Inferior parietal cortex (tissue), 1 donor: Measurements from ENCODE around the gene TMEM53.
"Not testable (repeated sequence)": the region's sequence is repeated elsewhere in the genome, so short reads cannot be mapped to it uniquely, and the experiment has no call there.

ENCODE experiments used
- DNase-seq: peaks from one replicate; pipeline ENCODE4 v3.0.0-alpha.2; 2016; ENCODE audit errors: extremely low spot score

The TMEM53 gene

GRCh38 chr1:44674113-44675000 is at the start of gene TMEM53, which contains the start of gene ARMH1:
Gene TMEM53, minus strand, starts transcription at chr1:44674481. Its CDS starts 90 bp downstream, at chr1:44674391.
Gene ARMH1, plus strand, starts transcription at chr1:44674714. Its CDS starts 14,984 bp downstream, at chr1:44689698.
- DNase-seq = peak; percentile 97

GRCh38 chr1:44723496-44724295 is 49.4 kb upstream of the TMEM53 start:
- DNase-seq = no peak

- no peak for DNase-seq
These were observed 48.8 kb upstream of the TMEM53 start for GRCh38 chr1:44723064-44723463.

GRCh38 chr1:44721485-44722361 is 47.4 kb upstream of the TMEM53 start:
- peak; percentile 65 for DNase-seq

- no peak for DNase-seq
These were observed 46.0 kb upstream of the TMEM53 start for GRCh38 chr1:44720281-44720680.

- DNase-seq = no peak
These were observed 45.0 kb upstream of the TMEM53 start for GRCh38 chr1:44719318-44719717.

GRCh38 chr1:44718091-44718490 is 43.8 kb upstream of the TMEM53 start:
- no peak for DNase-seq

GRCh38 chr1:44717653-44718052 is 43.4 kb upstream of the TMEM53 start:
- DNase-seq = peak; percentile 29

GRCh38 chr1:44717156-44717555 is 42.9 kb upstream of the TMEM53 start:
- no peak for DNase-seq

GRCh38 chr1:44714944-44715571 is 40.8 kb upstream of the TMEM53 start:
- DNase-seq = peak; percentile 88

GRCh38 chr1:44714532-44714931 is 40.3 kb upstream of the TMEM53 start:
- DNase-seq = no peak

- DNase-seq = no peak
These were observed 39.1 kb upstream of the TMEM53 start for GRCh38 chr1:44713321-44713781.

- peak; percentile 61 for DNase-seq
These were observed 33.9 kb upstream of the TMEM53 start for GRCh38 chr1:44707959-44708831.

GRCh38 chr1:44707112-44707881 is 33.0 kb upstream of the TMEM53 start:
- no peak for DNase-seq

GRCh38 chr1:44705938-44706337 is 31.7 kb upstream of the TMEM53 start:
- DNase-seq = no peak

- no peak for DNase-seq
These were observed 31.2 kb upstream of the TMEM53 start for GRCh38 chr1:44705470-44705869.

- DNase-seq = no peak
These were observed 26.9 kb upstream of the TMEM53 start for GRCh38 chr1:44701141-44701573.

- DNase-seq = no peak
These were observed 26.3 kb upstream of the TMEM53 start for GRCh38 chr1:44700573-44700972.

GRCh38 chr1:44699375-44699774 is 25.1 kb upstream of the TMEM53 start:
- DNase-seq = not testable (repeated sequence)
